Activated naive CD4-positive, alpha-beta T cell (primary cell): ENCODE measurements around the gene IFIT1.
"Not testable (repeated sequence)": the region's sequence is repeated elsewhere in the genome, so short reads cannot be mapped to it uniquely, and the experiment has no call there.

Experiments
- DNase-seq, 4 experiments: peaks; one replicate each; lab custom pipeline; 2025; lab: John Stamatoyannopoulos, UW

IFIT1 gene

GRCh38 chr10:89399956-89400355 is 7.5 kb downstream of the IFIT1 start:
- DNase-seq = no peak

DNA sequence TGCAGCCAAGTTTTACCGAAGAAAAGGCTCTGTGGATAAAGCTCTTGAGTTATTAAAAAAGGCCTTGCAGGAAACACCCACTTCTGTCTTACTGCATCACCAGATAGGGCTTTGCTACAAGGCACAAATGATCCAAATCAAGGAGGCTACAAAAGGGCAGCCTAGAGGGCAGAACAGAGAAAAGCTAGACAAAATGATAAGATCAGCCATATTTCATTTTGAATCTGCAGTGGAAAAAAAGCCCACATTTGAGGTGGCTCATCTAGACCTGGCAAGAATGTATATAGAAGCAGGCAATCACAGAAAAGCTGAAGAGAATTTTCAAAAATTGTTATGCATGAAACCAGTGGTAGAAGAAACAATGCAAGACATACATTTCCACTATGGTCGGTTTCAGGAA is 10.6 kb downstream of the IFIT1 start:
- DNase-seq = no peak

- no peak for DNase-seq
Observed at GRCh38 chr10:89404104-89405047, 12.0 kb downstream of the IFIT1 start.

GRCh38 chr10:89406178-89406577 is 13.8 kb downstream of the IFIT1 start:
- DNase-seq = not testable (repeated sequence)

- not testable (repeated sequence) for DNase-seq
Observed at GRCh38 chr10:89407792-89408191, 15.4 kb downstream of the IFIT1 start.

GRCh38 chr10:89409282-89409681 is 16.9 kb downstream of the IFIT1 start:
- not testable (repeated sequence) for DNase-seq

DNA sequence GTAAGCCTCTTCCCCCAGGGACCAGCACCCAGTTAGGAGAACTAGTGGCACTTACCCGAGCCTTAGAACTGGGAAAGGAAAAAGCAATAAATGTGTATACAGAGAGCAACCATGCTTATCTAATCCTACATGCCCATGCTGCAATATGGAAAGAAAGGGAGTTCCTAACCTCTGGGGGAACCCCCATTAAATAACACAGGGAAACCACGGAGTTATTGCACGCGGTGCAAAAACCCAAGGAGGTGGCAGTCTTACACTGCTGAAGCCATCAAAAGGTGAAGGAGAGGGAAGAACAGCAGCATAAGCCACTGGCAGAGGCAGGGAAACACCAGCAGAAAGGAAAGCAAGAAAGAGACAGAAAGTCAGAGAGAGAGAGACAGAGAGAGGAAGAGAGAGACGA is 18.1 kb downstream of the IFIT1 start:
- not testable (repeated sequence) for DNase-seq

GRCh38 chr10:89411135-89411534 is 18.7 kb downstream of the IFIT1 start:
- not testable (repeated sequence) for DNase-seq

DNA sequence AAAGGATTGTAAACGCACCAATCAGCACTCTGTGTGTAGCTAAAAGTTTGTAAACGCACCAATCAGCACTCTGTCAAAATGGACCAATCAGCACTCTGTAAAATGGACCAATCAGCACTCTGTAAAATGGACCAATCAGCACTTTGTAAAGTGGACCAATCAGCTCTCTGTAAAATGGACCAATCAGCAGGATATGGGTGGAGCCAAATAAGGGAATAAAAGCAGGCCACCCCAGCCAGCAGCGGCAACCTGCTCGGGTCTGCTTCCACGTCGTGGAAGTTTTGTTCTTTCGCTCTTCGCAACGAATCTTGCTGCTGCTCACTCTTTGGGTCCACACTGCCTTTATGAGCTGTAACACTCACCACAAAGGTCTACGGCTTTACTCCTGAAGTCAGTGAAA is 19.9 kb downstream of the IFIT1 start:
- peak in 2 of 4 experiments; percentile 16 to 20 for DNase-seq

DNA sequence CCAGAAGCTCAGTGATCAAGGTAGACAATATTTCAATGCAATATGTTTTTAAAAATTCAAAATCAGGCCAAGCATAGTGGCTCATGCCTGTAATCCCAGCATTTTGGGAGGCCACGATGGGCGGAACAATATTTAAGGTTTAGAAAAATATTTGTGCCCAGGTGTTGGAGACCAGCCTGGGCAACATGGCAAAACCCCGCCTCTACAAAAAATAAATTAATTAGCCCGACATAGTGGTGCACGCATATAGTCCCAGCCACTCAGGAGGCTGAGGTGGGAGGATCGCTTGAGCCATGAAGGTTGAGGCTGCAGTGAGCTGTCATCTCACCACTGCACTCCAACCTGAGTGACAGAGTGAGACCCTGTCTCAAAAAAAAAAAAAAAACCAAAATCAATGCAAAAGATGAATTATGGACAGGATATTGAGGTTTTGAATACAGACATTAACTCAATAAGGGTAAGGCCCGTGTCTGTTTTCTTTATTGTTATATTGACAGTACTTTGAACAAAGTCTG is 21.0 kb downstream of the IFIT1 start:
- DNase-seq = peak in 1 of 4 experiments; percentile 7

DNA sequence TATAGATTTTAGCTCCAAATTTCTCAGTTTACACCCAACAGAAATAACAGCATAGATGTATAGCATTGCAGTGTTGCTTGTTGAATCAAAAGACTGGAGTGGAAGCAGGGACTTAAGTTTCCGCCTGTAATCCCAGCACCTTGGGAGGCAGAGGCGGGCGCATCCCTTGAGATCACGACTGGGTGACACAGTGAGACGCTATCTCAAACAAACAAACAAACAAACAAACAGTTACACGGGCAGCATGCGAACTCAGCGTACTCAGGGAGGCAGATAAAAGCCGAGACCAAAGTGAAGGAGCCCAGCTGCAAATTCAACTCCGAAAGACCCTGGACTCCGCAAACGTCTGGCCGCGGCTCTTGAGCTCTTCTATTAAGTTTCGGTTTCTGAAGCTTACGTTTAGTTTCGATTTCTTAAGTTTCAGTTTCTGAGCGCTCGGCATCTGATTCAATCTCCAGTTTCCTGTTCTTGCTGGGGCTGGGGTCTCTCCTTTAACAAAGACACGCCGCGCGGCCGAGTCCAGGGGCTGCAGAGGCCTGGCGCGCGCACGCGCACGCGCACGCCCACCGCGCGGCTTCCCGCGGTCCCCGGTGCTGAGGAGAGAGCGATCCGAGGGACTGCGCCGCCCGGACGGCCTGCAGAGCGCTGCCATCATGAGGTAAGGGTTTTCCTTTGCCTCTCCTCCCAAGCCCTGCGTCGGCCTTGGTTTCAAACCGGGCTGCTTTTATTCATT is 21.9 kb downstream of the IFIT1 start, which contains the start of gene IFIT5:
IFIT5 (plus strand) TSS at position 423 of the 733 bp plus-strand sequence; CDS start at position 654, 231 bp downstream.
- DNase-seq = peak; percentile 17 to 63 (median 39)

- peak in 2 of 4 experiments; percentile 13 to 58 for DNase-seq
Observed at GRCh38 chr10:89414879-89415821, 22.7 kb downstream of the IFIT1 start.

DNA sequence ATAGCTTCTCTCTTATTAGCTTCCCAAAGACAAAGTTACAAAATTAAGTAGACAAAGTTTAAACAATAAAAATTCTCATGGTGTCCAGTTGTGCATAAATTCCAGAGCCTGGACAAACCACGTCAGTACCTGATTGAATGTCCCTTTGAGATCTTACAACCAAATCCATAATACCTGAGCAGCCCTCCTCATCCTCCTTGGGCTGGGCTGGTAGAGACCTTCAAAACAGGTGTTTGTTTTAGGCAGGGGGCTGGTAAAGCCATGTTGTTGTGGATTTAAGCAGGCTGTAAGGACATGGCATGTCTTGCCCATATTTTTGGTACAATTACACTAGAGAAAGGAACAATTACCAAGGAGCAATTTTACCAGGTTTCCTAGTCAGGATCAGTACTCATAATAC is 24.0 kb downstream of the IFIT1 start:
- DNase-seq = no peak

GRCh38 chr10:89419548-89419947 is 27.1 kb downstream of the IFIT1 start:
- no peak for DNase-seq

DNA sequence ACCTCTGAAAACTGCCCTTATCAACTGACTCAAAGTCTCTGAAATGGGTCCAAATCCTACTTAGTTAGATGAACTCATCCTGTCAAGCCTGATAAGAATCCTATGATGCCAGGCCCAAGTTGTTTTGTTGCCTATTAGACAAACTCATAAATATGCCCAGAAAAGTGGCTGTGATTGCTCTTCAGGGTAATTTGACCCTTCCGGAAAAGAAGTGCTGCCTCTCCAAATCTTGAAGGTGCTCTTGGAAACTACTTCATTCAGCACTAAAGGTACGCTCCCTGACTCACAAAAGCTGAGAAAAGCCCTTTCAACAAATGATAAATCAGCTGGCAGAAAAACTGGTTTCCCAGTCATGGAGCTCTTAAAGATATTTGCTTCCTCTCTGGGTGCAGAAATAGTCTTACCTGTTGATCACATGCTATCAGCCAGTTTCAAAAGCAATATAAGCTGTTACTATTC is 28.6 kb downstream of the IFIT1 start:
- DNase-seq = no peak

GRCh38 chr10:89425000-89425399 is 32.6 kb downstream of the IFIT1 start:
- no peak for DNase-seq

- no peak for DNase-seq
Observed at GRCh38 chr10:89426230-89426868, 33.9 kb downstream of the IFIT1 start.

- DNase-seq = no peak
Observed at GRCh38 chr10:89427629-89428028, 35.2 kb downstream of the IFIT1 start.

GRCh38 chr10:89428877-89429276 is 36.5 kb downstream of the IFIT1 start:
- no peak for DNase-seq

DNA sequence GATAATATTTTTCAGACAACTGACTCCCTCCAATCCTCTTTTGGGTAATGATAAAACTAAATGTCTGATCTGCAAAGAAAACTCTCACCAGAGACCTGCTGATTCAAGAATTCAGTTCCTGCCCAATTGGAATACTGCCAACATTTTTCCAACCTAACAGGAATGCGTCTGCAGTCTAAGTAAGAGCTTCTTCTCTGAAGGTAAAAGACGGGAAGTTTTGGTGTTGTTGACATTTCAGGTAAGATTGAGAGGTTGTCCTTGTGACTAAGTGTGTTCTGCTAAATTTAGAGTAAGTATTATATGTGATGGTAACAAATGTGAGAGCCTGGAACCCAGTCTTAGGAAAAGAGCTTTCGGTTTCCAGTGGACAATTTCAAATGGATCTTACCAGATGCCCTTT is 39.6 kb downstream of the IFIT1 start:
- DNase-seq = no peak

DNA sequence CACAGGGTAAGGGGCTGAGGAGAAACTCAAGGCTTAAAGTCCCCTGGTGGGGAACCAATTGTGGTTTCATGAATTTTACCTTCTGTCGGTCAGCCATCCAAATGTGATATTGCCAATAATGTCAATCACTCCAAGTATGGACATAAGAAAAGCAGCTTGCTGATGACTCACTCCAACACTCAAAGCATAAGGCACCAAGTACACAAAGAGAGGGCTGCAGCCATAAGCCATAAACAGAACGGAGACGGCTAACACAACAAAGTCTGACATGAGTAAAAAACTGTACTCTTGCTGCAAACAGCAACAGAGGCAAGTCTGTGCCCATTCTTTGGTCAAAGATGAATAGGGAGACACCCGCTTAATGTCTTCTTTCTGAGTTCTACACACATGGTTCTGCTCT is 46.1 kb downstream of the IFIT1 start:
- DNase-seq = no peak
